Tibial artery (tissue), 4 donors: ENCODE measurements around the gene NCBP2L.

ENCODE experiments used
- DNase-seq, 2 donors: peaks; one replicate each; pipeline ENCODE4 v3.0.0-alpha.2; 2019
- H3K27ac ChIP-seq, 2 donors: fragments of 200-600 bp; sonication (generic) in 1 of 2; 1 replicate in 1 of 2; 2 replicates in 1 of 2; pipeline ENCODE4 v1.5.1; 2018 to 2019; ENCODE audit warnings: mild to moderate bottlenecking in 1 of 2
- H3K27me3 ChIP-seq, 2 donors: fragments of 200-600 bp; sonication (generic) in 1 of 2; one replicate each; pipeline versions ENCODE4 v1.5.1 to v1.6.0; 2016 to 2019
- H3K36me3 ChIP-seq, 3 donors: fragments of 200-600 bp; sonication (generic) in 2 of 3; one replicate each; pipeline ENCODE4 v1.5.1; 2016 to 2019; ENCODE audit warnings: mild to moderate bottlenecking in 2 of 3
- H3K4me1 ChIP-seq, 4 donors: fragments of 200-600 bp; sonication (generic) in 2 of 4; 1 replicate in 3 of 4; 2 replicates in 1 of 4; pipeline ENCODE4 v1.5.1; 2016 to 2019
- H3K4me3 ChIP-seq, 2 donors: fragments of 200-600 bp; sonication (generic) in 1 of 2; 1 replicate in 1 of 2; 2 replicates in 1 of 2; pipeline ENCODE4 v1.5.1; 2018 to 2019; ENCODE audit warnings: mild to moderate bottlenecking in 2 of 2
- H3K9me3 ChIP-seq, 3 donors: fragments of 200-600 bp; sonication (generic) in 1 of 3; one replicate each; pipeline ENCODE4 v1.5.1; 2016 to 2019
- CTCF ChIP-seq, 2 experiments: fragments of 200-600 bp in 1 of 2; fragments of 450-650 bp in 1 of 2; IDR thresholded peaks; one replicate each; pipeline ENCODE4 v1.5.1; 2017 to 2019; ENCODE audit warnings: antibody characterized with exemption in 2 of 2, mild to moderate bottlenecking in 1 of 2, moderate library complexity in 1 of 2
- intact Hi-C: fragments of 100-400 bp; cut with DNase I; formaldehyde crosslinking; loops from one replicate; pipeline ENCODE4 v1.15.0; 2023; ENCODE audit warnings: low total_unique reads

NCBP2L gene

GRCh38 chrX:107777536-107777832 lies at the start of gene NCBP2L:
TSS of gene NCBP2L (plus strand) at chrX:107777733. CDS start at chrX:107794221, 16,488 bp downstream.
- H3K4me1 ChIP-seq = peaks cover 0 to 17% (median 7%) of the 10 kb centered on the region in 4 donors
- peak within 1 kb of the TSS; percentile 88 to 94 for H3K27ac ChIP-seq
- H3K9me3 ChIP-seq = no peaks in the 10 kb centered on the region
- H3K36me3 ChIP-seq = no peaks in the 10 kb centered on the region
- no peaks in the 10 kb centered on the region for H3K27me3 ChIP-seq
- intact Hi-C loops = loop anchor here (5.0 kb wide), 2 partner anchors 105 to 120 kb away; no protein-coding TSS in a partner anchor
- peak within 1 kb of the TSS; percentile 70 to 71 for H3K4me3 ChIP-seq
- DNase-seq = no peak
- TF ChIP-seq CTCF (IDR thresholded peaks at IDR 0.05) = no peak

GRCh38 chrX:107728371-107729099 lies 49.0 kb upstream of the NCBP2L start:
- H3K27ac ChIP-seq = peak overlapping the region; percentile 75 to 83
- intact Hi-C loops = no loop called here
- peak in 1 of 2 donors; percentile 71 for DNase-seq
- H3K27me3 ChIP-seq = no peaks in the 10 kb centered on the region
- H3K4me1 ChIP-seq = peaks cover 0 to 94% (median 52%) of the 10 kb centered on the region in 4 donors
- no peak overlapping the region for H3K4me3 ChIP-seq
- TF ChIP-seq CTCF (IDR thresholded peaks at IDR 0.05) = no peak
- no peaks in the 10 kb centered on the region for H3K9me3 ChIP-seq
- no peaks in the 10 kb centered on the region for H3K36me3 ChIP-seq

GRCh38 chrX:107729558-107730297 lies 47.8 kb upstream of the NCBP2L start:
- H3K9me3 ChIP-seq = no peaks in the 10 kb centered on the region
- H3K27ac ChIP-seq = peak overlapping the region; percentile 75 to 83
- H3K4me3 ChIP-seq = no peak overlapping the region
- no peaks in the 10 kb centered on the region for H3K27me3 ChIP-seq
- TF ChIP-seq CTCF (IDR thresholded peaks at IDR 0.05) = no peak
- no peaks in the 10 kb centered on the region for H3K36me3 ChIP-seq
- DNase-seq = peak; percentile 40 to 79
- peaks cover 0 to 92% (median 48%) of the 10 kb centered on the region in 4 donors for H3K4me1 ChIP-seq
- intact Hi-C loops = no loop called here

- Histone ChIP-seq H3K4me1 (peaks cover 0 to 87% (median 46%) of the 10 kb centered on the region in 4 donors), H3K36me3 (no peaks in the 10 kb centered on the region)
- intact Hi-C loops = no loop called here
Measured at GRCh38 chrX:107730298-107730655, 47.3 kb upstream of the NCBP2L start.

More at GRCh38 chrX:107730298-107730655, 47.3 kb upstream of the NCBP2L start:
- Histone ChIP-seq H3K9me3 (no peaks in the 10 kb centered on the region), H3K27me3 (no peaks in the 10 kb centered on the region), H3K4me3 (no peak overlapping the region), H3K27ac (peak overlapping the region; percentile 75 to 83)
- TF ChIP-seq CTCF (IDR thresholded peaks at IDR 0.05) = no peak
- no peak for DNase-seq
